DMS53 treated with DMSO at 0.1 percent for 48 hours (cell line): ENCODE measurements around the gene PSMB10.
A peak's percentile ranks its signal among the peaks of the same experiment; 100 is the strongest.

Experiments
- DNase-seq: peaks from one replicate; lab custom pipeline; 2025; ENCODE audit not compliant: unreplicated experiment; lab: John Stamatoyannopoulos, UW

The PSMB10 gene

DNA sequence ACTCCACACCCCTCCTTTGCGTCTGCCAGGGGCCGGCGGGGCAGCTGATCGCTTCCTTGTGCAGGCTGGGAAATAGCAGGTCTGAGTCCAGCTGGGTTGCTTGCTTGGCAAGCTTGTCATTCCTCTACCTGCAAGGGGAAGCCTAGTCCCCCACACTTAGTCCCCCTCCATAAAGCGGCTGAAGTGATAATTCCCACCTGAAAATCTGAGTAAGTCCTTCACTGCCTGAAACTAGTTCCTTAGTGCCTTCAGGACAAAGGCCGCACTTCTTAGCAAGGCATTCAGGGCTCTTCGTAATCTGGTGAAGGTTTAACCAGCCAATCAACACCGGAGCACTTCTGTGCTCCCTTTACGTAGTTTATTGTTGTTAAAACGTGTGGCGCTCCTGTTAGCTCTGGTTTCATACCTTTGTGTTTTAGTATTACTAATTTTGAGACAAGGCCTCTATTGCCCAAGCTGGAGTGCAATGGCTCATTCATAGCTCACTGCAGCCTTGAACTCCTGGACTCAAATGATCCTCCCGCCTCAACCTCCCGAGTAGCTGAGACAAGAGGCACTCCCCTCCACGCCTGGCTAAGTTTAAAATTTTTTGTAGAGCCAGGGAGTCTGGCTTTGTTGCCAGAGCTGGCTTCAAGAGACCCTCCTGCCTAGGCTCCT lies 42.8 kb downstream of the PSMB10 start:
- DNase-seq = no peak

DNA sequence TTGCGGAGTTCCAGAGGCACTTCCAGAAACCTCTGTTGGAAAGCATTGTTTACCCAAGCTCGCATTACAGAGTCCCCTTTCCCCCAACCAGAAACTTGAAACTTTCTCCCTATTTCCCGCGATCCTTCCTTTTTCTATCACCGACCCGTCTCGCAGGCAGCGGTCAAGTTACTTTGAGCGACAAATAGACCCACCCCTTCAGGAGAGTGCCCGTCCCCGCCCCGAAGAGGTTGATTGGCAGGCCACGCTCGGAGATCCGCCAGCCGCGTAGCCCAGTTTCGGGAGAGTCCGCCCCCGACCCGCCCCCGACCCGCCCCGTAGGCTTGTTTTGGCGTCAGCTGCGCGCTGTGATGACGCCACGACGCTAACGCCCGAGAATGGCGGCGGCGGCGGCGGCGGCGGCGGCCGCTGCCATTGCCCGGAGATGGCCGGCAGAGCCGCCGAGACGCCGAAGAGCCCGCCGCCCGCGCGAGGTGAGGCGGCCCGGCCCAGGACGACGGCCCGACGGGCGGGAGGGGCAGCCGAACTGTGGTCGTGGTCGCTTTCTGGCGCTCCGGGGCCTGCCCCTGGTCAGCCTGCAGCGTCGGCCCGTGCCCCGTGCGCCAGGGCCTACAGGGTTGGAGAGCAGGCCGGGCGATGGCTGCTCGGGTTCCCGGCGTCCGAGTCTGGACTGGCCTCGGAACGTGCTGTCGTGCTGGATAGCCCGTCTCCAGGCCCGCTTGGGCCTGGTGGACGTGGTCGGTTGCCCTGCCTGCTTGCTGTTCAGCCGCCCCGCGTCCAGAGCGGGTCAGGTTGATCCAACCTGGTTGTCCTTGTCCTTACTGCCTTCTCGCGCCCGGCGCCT lies 43.5 kb downstream of the PSMB10 start, which contains the start of gene PSKH1:
PSKH1 (plus strand) TSS at position 356 of the 844 bp plus-strand sequence. CDS start 15,496 bp downstream, outside the sequence.
- peak; percentile 80 for DNase-seq

DNA sequence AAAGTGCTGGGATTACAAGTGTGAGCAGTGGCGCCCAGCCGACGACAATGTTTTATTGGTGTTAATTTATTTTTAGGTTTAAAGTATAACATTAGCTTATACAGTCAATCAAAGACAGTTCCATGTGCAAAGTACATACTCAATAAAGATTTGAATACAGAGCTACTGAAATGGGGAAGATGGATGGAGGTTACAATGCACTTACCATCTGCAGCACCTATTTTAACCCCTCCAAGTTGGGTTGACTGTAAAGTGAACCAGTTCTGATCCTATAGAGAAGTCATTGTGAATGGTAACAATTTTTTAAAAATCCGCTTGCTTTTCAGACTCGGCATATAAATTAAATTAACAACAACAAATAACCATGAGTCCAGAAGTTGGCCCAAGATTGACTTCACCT lies 44.3 kb downstream of the PSMB10 start:
- no peak for DNase-seq

DNA sequence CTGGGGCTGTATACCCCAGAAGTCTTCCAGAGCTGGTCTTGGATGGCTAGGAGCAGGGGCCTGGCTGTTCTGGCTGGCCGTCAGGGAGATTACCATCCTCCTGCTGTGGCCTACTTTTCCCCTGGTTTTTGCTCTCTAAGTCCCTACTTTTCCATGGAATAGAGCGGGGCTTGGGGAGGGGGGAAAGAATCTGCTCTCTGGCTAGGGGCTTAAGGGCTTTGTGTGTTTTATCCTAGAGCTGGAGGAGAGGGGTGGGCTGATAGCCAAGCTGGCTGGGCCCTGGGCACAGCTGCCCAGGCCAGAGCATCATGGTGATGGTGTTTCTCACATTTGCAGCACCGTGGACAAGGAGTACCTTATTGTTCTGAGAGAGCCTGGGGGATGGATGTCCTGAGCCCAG lies 48.3 kb downstream of the PSMB10 start:
- no peak for DNase-seq

- no peak for DNase-seq
Measured at GRCh38 chr16:67886387-67886786, 50.3 kb downstream of the PSMB10 start.

- no peak for DNase-seq
Measured at GRCh38 chr16:67885976-67886375, 50.7 kb downstream of the PSMB10 start.

GRCh38 chr16:67885545-67885944 lies 51.1 kb downstream of the PSMB10 start:
- DNase-seq = no peak

- no peak for DNase-seq
Measured at GRCh38 chr16:67884684-67885083, 52.0 kb downstream of the PSMB10 start, which contains the start of gene NRN1L. NRN1L (plus strand) TSS chr16:67884885; CDS start chr16:67884904, 19 bp downstream.
